ENCODE measurements around the gene C5orf63. TPM values are rescaled to one million over a fixed set of nuclear protein-coding genes. Genes with fewer than 3 reads are reported as not detected.
A peak's percentile ranks its signal among the peaks of the same experiment; 100 is the strongest.

C5orf63 gene
- total and polyA plus RNA-seq, 10 of the 15 experiments (the other 5 are each of a cell fraction or from before 2014, with no cell fraction given) = 8.7 to 54.3 (median 11.9) TPM

GRCh38 chr5:127011961-127012644 lies 61.2 kb downstream of the C5orf63 start:
- Histone ChIP-seq H2AFZ (ENCODE audit: control insufficient read depth, low read depth, low read length) (peak overlapping the region; percentile 57), H3K79me2 (ENCODE audit: control insufficient read depth, insufficient read depth, low read length) (no peaks in the 10 kb centered on the region; the same call in 1 of the 2 replicates), H4K20me1 (ENCODE audit: control insufficient read depth, insufficient read depth) (no peaks in the 10 kb centered on the region), H3K9me3 (replicated peaks; ENCODE audit: control insufficient read depth, insufficient read depth, low read length) (peaks cover 1% of the 10 kb centered on the region; the same call in 2 of the 3 replicates), H3K36me3 (ENCODE audit: control insufficient read depth in 2 of 2, insufficient read depth in 2 of 2, low read length in 1 of 2) (no peaks in the 10 kb centered on the region), H3K9ac (ENCODE audit: control insufficient read depth, insufficient read depth, low read length) (no peak overlapping the region), H3K27ac (ENCODE audit: control insufficient read depth, insufficient read depth) (peak overlapping the region; percentile 65), H3K4me1 (ENCODE audit: control insufficient read depth, insufficient read depth, low read length) (peaks cover 25% of the 10 kb centered on the region), H3K4me3 (no peak overlapping the region), H3K27me3 (replicated peaks in 1 of 2; ENCODE audit: control insufficient read depth in 2 of 2, insufficient read depth in 2 of 2, low read length in 1 of 2) (no peaks in the 10 kb centered on the region), H3K4me2 (ENCODE audit: control insufficient read depth, insufficient read depth) (peak overlapping the region; percentile 72)
- no TSS peak for BruUV-seq (replicated peaks)
- ChIA-PET POLR2A (interaction anchor here (0.7 to 6.7 kb wide), 12 partner anchors 13 to 480 kb away, joined by 3 to 114 read pairs (median 5); no protein-coding TSS in a partner anchor), RAD21 (ENCODE audit: unreplicated experiment) (interaction anchor here (0.5 to 6.7 kb wide), 12 partner anchors 8 to 1659 kb away, joined by 3 to 107 read pairs (median 4); partner anchors contain the start of gene LMNB1), SMC1A (ENCODE audit: uncharacterized antibody, unreplicated experiment) (interaction anchor here (0.6 to 8.3 kb wide), 14 partner anchors 8 to 309 kb away, joined by 3 to 156 read pairs (median 6); partner anchors contain the start of gene MARCHF3), CTCF (interaction anchor here (0.9 to 4.0 kb wide), 6 partner anchors 13 to 48 kb away, joined by 3 to 25 read pairs (median 4); no protein-coding TSS in a partner anchor)
- 0% methylated on average over 2 of the region's 2 CpGs for WGBS (ENCODE audit: insufficient coverage, insufficient replicate concordance, low lambda C conversion rate, missing lambda C conversion rate)
- DNase-seq (ENCODE audit: low read depth, low spot score) (peak; percentile 66), ATAC-seq (peak; percentile 85), FAIRE-seq (peak; percentile 35)
- intact Hi-C loops (cut with micrococcal nuclease; ENCODE audit: unreplicated experiment) = loop anchor here (1.0 to 5.0 kb wide), 5 partner anchors 24 to 570 kb away; partner anchors contain the start of gene LMNB1
- in situ Hi-C loops (cut with MboI) = no loop called here
- TF ChIP-seq RUNX3 (IDR thresholded peaks at IDR 0.05; ENCODE audit: low read length) (peak; percentile 57; the same call in 1 of the 2 replicates), IKZF1 (conservative IDR thresholded peaks at IDR 0.05) (peak; percentile 79), WRNIP1 (IDR thresholded peaks at IDR 0.05; ENCODE audit: borderline replicate concordance, low read depth, low read length) (no peak), MTA3 (IDR thresholded peaks at IDR 0.05; ENCODE audit: borderline replicate concordance, low read length) (peak; percentile 63; the same call in 1 of the 2 replicates), NBN (IDR thresholded peaks at IDR 0.05) (peak; percentile 68; the same call in 1 of the 2 replicates), MXI1 (IDR thresholded peaks at IDR 0.05; ENCODE audit: low read depth, low read length) (peak; percentile 60), SREBF1 (IDR thresholded peaks at IDR 0.05; ENCODE audit: low read length) (no peak), EP300 (IDR thresholded peaks at IDR 0.05; ENCODE audit: borderline replicate concordance in 1 of 2, control insufficient read depth in 1 of 2, low read depth in 2 of 2, low read length in 2 of 2) (peak; percentile 73 to 87; a peak in 2 of 4 replicates), MEF2B (IDR thresholded peaks at IDR 0.05; ENCODE audit: partially characterized antibody, poor library complexity, severe bottlenecking) (peak; percentile 79), NR2C1 (IDR thresholded peaks at IDR 0.05) (no peak; the same call in 1 of the 2 replicates), POLR2A (IDR thresholded peaks at IDR 0.05; ENCODE audit: low read depth, low read length) (0 out of 2 replicates have a peak, but pooled peaks have one; percentile 20), NFIC (IDR thresholded peaks at IDR 0.05; ENCODE audit: low read depth, low read length) (peak; percentile 95), SMC3 (IDR thresholded peaks at IDR 0.05; ENCODE audit: borderline replicate concordance, low read length) (peak; percentile 5; the same call in 1 of the 2 replicates), SUPT20H (IDR thresholded peaks at IDR 0.05; ENCODE audit: borderline replicate concordance, control insufficient read depth, low read depth, low read length) (no peak), CREM (IDR thresholded peaks at IDR 0.05; ENCODE audit: low read depth) (0 out of 2 replicates have a peak, but pooled peaks have one; percentile 6), RAD51 (IDR thresholded peaks at IDR 0.05) (peak; percentile 85), FOS (IDR thresholded peaks at IDR 0.05; ENCODE audit: borderline replicate concordance, extremely low read depth, insufficient read length) (no peak), ZNF24 (IDR thresholded peaks at IDR 0.05) (no peak)
- TF ChIP-seq, protein P1, sequence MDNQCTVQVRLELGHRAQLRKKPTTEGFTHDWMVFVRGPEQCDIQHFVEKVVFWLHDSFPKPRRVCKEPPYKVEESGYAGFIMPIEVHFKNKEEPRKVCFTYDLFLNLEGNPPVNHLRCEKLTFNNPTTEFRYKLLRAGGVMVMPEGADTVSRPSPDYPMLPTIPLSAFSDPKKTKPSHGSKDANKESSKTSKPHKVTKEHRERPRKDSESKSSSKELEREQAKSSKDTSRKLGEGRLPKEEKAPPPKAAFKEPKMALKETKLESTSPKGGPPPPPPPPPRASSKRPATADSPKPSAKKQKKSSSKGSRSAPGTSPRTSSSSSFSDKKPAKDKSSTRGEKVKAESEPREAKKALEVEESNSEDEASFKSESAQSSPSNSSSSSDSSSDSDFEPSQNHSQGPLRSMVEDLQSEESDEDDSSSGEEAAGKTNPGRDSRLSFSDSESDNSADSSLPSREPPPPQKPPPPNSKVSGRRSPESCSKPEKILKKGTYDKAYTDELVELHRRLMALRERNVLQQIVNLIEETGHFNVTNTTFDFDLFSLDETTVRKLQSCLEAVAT (IDR thresholded peaks at IDR 0.05) = no peak
- TF ChIP-seq, protein P2, sequence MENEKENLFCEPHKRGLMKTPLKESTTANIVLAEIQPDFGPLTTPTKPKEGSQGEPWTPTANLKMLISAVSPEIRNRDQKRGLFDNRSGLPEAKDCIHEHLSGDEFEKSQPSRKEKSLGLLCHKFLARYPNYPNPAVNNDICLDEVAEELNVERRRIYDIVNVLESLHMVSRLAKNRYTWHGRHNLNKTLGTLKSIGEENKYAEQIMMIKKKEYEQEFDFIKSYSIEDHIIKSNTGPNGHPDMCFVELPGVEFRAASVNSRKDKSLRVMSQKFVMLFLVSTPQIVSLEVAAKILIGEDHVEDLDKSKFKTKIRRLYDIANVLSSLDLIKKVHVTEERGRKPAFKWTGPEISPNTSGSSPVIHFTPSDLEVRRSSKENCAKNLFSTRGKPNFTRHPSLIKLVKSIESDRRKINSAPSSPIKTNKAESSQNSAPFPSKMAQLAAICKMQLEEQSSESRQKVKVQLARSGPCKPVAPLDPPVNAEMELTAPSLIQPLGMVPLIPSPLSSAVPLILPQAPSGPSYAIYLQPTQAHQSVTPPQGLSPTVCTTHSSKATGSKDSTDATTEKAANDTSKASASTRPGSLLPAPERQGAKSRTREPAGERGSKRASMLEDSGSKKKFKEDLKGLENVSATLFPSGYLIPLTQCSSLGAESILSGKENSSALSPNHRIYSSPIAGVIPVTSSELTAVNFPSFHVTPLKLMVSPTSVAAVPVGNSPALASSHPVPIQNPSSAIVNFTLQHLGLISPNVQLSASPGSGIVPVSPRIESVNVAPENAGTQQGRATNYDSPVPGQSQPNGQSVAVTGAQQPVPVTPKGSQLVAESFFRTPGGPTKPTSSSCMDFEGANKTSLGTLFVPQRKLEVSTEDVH (IDR thresholded peaks at IDR 0.05; ENCODE audit: low read depth, partially characterized antibody) = peak; percentile 84

Data from GM12878 (cell line).